AG10803 (cell line): ENCODE data around the gene HDAC9.

Source experiments
- DNase-seq: peaks from one replicate; pipeline ENCODE4 v3.0.0; 2010; ENCODE audit warnings: low read depth
- H3K4me3 ChIP-seq: 2 replicates; pipeline ENCODE4 v1.5.1; 2011; ENCODE audit warnings: mild to moderate bottlenecking, low read length, control low read depth
- CTCF ChIP-seq: conservative IDR thresholded peaks from 2 replicates; pipeline ENCODE4 v1.5.1; 2011; ENCODE audit warnings: mild to moderate bottlenecking, low read length, control low read depth, inconsistent platforms

HDAC9 gene

GRCh38 chr7:18550574-18550973, 55.0 kb downstream of the HDAC9 start:
- TF ChIP-seq CTCF, result no peak
- DNase-seq, result no peak
- H3K4me3 ChIP-seq, result no peak overlapping the region

GRCh38 chr7:18552316-18552916, 56.9 kb downstream of the HDAC9 start:
- no peak overlapping the region for H3K4me3 ChIP-seq
- DNase-seq, result no peak
- no peak for TF ChIP-seq CTCF

- no peak for DNase-seq
- TF ChIP-seq CTCF, result no peak
- H3K4me3 ChIP-seq, result no peak overlapping the region
Observed at GRCh38 chr7:18552943-18553604, 57.5 kb downstream of the HDAC9 start.

- DNase-seq, result no peak
- TF ChIP-seq CTCF, result no peak
- no peak overlapping the region for H3K4me3 ChIP-seq
Observed at GRCh38 chr7:18553605-18554003, 58.1 kb downstream of the HDAC9 start.

- TF ChIP-seq CTCF, result no peak
- peak; percentile 42 for DNase-seq
- no peak overlapping the region for H3K4me3 ChIP-seq
Observed at GRCh38 chr7:18555120-18555519, 59.6 kb downstream of the HDAC9 start.

GRCh38 chr7:18555968-18556367, 60.4 kb downstream of the HDAC9 start:
- DNase-seq, result no peak
- TF ChIP-seq CTCF, result no peak
- H3K4me3 ChIP-seq, result no peak overlapping the region

- peak; percentile 12 for DNase-seq
- no peak for TF ChIP-seq CTCF
- no peak overlapping the region for H3K4me3 ChIP-seq
Observed at GRCh38 chr7:18558503-18558902, 63.0 kb downstream of the HDAC9 start.
